Transverse colon (tissue), 4 donors: Measurements from ENCODE around the gene YTHDC2. TPM values are rescaled to one million over a fixed set of nuclear protein-coding genes. Genes with fewer than 3 reads are reported as not detected.

Source experiments
- DNase-seq: peaks from one replicate; pipeline ENCODE4 v3.0.0-alpha.2; 2019
- H3K27ac ChIP-seq, 4 donors: fragments of 200-600 bp; sonication (generic); 2 replicates each; pipeline ENCODE4 v1.5.1; 2016 to 2018; ENCODE audit warnings: inconsistent platforms in 4 of 4
- H3K27me3 ChIP-seq: fragments of 200-600 bp; sonication (generic); 2 replicates; pipeline ENCODE4 v1.5.1; 2017; ENCODE audit warnings: inconsistent platforms
- H3K36me3 ChIP-seq, 4 donors: fragments of 200-600 bp; sonication (generic); 2 replicates each; pipeline ENCODE4 v1.5.1; 2017 to 2019; ENCODE audit warnings: inconsistent platforms in 4 of 4
- H3K4me1 ChIP-seq, 4 donors: fragments of 200-600 bp; sonication (generic); 2 replicates each; pipeline ENCODE4 v1.5.1; 2017 to 2020; ENCODE audit warnings: inconsistent platforms in 4 of 4
- H3K4me3 ChIP-seq, 4 donors: fragments of 200-600 bp; sonication (generic); 1 replicate in 1 of 4; 2 replicates in 3 of 4; pipeline versions ENCODE4 v1.5.1 to v1.6.1; 2017 to 2019; ENCODE audit warnings: inconsistent platforms in 4 of 4
- H3K9me3 ChIP-seq, 2 donors: fragments of 200-600 bp; sonication (generic); 2 replicates each; pipeline ENCODE4 v1.5.1; 2017 to 2019; ENCODE audit warnings: inconsistent platforms in 2 of 2
- EP300 ChIP-seq: sonication (generic); formaldehyde crosslinking; IDR thresholded peaks from one replicate; pipeline ENCODE4 v1.6.1; 2017; ENCODE audit warnings: antibody characterized with exemption, low read depth
- POLR2A ChIP-seq: fragments of 450-650 bp; IDR thresholded peaks from one replicate; pipeline ENCODE4 v1.6.1; 2016; ENCODE audit warnings: antibody characterized with exemption, mild to moderate bottlenecking, moderate library complexity
- POLR2AphosphoS5 ChIP-seq, 3 donors: sonication (generic); formaldehyde crosslinking; IDR thresholded peaks; one replicate each; pipeline ENCODE4 v1.6.1; 2016; ENCODE audit warnings: antibody characterized with exemption in 3 of 3
- WGBS, 2 donors: methylation state at CpG; one replicate each; pipeline ENCODE4 v1.1.5; 2018; ENCODE audit warnings: low coverage in 1 of 2; 5-methylcytosine and 5-hydroxymethylcytosine counted together
- in situ Hi-C, 4 donors: fragments of 200-750 bp; cut with MboI; loops; one replicate each; pipeline versions ENCODE4 v1.15.0 to v1.15.1; 2017; ENCODE audit warnings: low sequenced_read_pairs in 3 of 4, low pct_ligation_motif_present in 1 of 4, low pct_unique_long_range_greater_than_20kb in 1 of 4
- intact Hi-C: fragments of 100-400 bp; cut with DNase I; formaldehyde crosslinking; loops from one replicate; pipeline ENCODE4 v1.15.1; 2023; ENCODE audit warnings: low total_unique reads
- total RNA-seq, 4 donors: library from RNA; depleted of rRNA; stranded (reverse); fragments of >200 nt; gene quantifications; one replicate each; pipeline ENCODE4 v1.1.0, GENCODE V29; 2016
- TF ChIP-seq, protein P1 (sequence below), 5 experiments: fragments of 200-600 bp in 3 of 5; fragments of 450-650 bp in 2 of 5; sonication (generic) in 3 of 5; IDR thresholded peaks; 1 replicate in 2 of 5; 2 replicates in 3 of 5; pipeline ENCODE4 v1.5.1; 2016 to 2017; ENCODE audit warnings: antibody characterized with exemption in 5 of 5, inconsistent platforms in 3 of 5, mild to moderate bottlenecking in 2 of 5, moderate library complexity in 1 of 5

YTHDC2 gene
- total RNA-seq, 4 donors from 2014 or later: 23.6 to 35.4 (median 27.6) TPM

DNA sequence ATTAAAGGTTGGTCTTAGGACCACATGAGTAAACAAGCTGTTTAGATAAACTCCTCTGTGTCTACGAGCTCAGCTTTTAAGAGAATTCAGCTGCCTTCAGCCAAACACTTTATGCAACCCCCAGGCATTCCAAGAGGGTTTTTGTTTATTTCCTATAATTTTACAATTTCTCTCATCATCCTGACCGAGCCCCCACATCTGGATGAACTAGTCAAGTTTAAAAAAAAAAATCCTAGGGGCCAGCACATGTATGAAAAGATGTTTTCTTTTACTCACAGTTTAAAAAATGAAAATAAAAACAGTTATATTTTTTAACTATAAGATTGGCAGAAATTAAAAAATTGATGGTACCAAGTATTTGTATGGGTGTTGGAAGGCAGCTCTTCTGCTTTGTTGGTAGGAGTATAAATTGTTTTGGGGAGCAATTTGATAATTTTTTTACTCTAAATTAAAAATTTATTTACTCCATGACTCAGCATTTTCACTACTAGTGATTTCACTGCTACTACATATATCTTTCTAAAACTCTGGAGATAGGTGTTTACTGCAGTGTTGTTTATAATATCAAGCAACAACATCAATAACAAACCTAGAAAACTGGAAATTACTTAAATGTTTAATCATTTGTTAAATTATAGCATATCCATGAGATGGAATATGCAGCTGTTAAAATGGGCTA is 18.1 kb downstream of the YTHDC2 start:
- in situ Hi-C loops: no loop called here
- 87 to 94% methylated on average over 2 of the region's 2 CpGs for WGBS, 2 donors

DNA sequence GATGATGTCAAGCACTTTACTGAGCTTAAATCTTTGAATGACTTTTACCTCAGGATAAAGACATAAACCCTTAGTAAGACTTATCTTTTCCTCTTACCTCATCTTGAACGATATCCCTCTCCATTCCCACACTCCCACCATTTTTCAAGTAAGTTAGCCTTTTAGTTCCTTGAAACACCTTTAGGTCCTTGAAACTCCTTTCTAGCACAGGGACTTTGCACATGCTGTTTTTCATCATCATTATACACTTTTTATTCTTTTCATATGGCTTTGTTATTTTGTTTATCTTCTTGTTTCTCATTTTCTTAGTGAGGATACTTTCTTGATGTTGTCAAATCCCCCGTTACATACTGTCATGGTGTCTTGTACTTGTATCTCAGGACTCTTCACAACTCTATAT is 24.8 kb downstream of the YTHDC2 start:
- H3K4me1 ChIP-seq: no peaks in the 10 kb centered on the region
- TF ChIP-seq, protein P1, sequence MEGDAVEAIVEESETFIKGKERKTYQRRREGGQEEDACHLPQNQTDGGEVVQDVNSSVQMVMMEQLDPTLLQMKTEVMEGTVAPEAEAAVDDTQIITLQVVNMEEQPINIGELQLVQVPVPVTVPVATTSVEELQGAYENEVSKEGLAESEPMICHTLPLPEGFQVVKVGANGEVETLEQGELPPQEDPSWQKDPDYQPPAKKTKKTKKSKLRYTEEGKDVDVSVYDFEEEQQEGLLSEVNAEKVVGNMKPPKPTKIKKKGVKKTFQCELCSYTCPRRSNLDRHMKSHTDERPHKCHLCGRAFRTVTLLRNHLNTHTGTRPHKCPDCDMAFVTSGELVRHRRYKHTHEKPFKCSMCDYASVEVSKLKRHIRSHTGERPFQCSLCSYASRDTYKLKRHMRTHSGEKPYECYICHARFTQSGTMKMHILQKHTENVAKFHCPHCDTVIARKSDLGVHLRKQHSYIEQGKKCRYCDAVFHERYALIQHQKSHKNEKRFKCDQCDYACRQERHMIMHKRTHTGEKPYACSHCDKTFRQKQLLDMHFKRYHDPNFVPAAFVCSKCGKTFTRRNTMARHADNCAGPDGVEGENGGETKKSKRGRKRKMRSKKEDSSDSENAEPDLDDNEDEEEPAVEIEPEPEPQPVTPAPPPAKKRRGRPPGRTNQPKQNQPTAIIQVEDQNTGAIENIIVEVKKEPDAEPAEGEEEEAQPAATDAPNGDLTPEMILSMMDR (IDR thresholded peaks at IDR 0.05): no peak
- no peak for TF ChIP-seq EP300
- TF ChIP-seq POLR2A: no peak
- TF ChIP-seq POLR2AphosphoS5 (IDR thresholded peaks at IDR 0.05): no peak
- peaks cover 0 to 33% (median 15%) of the 10 kb centered on the region in 4 donors for H3K36me3 ChIP-seq
- intact Hi-C loops (no loop called here), in situ Hi-C loops (no loop called here)
- 92% methylated on average over 2 of the region's 2 CpGs for WGBS, 2 donors
- H3K27ac ChIP-seq: no peak overlapping the region
- H3K9me3 ChIP-seq: no peaks in the 10 kb centered on the region
- DNase-seq: no peak
- H3K4me3 ChIP-seq: no peak overlapping the region
- H3K27me3 ChIP-seq: no peaks in the 10 kb centered on the region

More for the DNA sequence above, 18.1 kb downstream of the YTHDC2 start:
- DNase-seq: no peak
- Histone ChIP-seq H3K27me3 (no peaks in the 10 kb centered on the region), H3K9me3 (peaks cover 4 to 8% of the 10 kb centered on the region in 2 donors), H3K4me1 (no peaks in the 10 kb centered on the region), H3K4me3 (no peak overlapping the region), H3K36me3 (peaks cover 0 to 48% (median 17%) of the 10 kb centered on the region in 4 donors), H3K27ac (no peak overlapping the region)
- intact Hi-C loops: no loop called here
- TF ChIP-seq POLR2AphosphoS5 (IDR thresholded peaks at IDR 0.05) (no peak), POLR2A (no peak), EP300 (no peak)
- TF ChIP-seq, protein P1 (IDR thresholded peaks at IDR 0.05): no peak

DNA sequence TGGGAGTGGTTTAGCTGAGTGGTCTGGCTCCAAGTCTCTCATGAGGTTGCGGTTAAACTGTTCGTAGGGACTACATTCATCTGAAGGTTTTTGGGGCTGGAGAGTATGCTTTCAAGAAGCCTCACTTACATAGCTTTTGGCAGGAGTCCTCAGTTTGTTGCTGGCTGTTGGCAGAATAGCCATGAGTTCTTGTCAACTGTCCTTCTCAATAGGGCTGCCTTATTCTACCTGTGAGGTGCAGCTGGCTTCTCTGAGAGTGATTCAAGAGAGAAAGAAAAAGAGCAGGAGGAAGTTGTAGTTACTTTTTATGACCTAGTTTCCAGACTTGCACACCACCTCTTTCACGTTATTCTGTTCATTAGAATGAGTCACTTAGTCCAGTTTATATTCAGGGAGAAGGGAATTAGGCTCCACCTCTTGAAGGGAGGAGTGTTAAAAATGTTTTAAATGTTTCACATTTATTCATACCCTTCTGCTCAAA is 33.2 kb downstream of the YTHDC2 start:
- 55 to 56% methylated on average over 3 of the region's 3 CpGs for WGBS, 2 donors
- peaks cover 0 to 12% (median 0%) of the 10 kb centered on the region in 4 donors for H3K4me1 ChIP-seq
- H3K27me3 ChIP-seq: no peaks in the 10 kb centered on the region
- no peak for TF ChIP-seq EP300
- TF ChIP-seq POLR2AphosphoS5 (IDR thresholded peaks at IDR 0.05): no peak
- TF ChIP-seq, protein P1 (IDR thresholded peaks at IDR 0.05): no peak
- TF ChIP-seq POLR2A: no peak
- H3K4me3 ChIP-seq: no peak overlapping the region
- in situ Hi-C loops: no loop called here
- H3K27ac ChIP-seq: peak overlapping the region in 3 of 4 donors; percentile 3 to 50 (median 15)
- intact Hi-C loops: no loop called here
- DNase-seq: no peak
- H3K36me3 ChIP-seq: peaks cover 0 to 45% (median 16%) of the 10 kb centered on the region in 4 donors
- H3K9me3 ChIP-seq: no peaks in the 10 kb centered on the region

DNA sequence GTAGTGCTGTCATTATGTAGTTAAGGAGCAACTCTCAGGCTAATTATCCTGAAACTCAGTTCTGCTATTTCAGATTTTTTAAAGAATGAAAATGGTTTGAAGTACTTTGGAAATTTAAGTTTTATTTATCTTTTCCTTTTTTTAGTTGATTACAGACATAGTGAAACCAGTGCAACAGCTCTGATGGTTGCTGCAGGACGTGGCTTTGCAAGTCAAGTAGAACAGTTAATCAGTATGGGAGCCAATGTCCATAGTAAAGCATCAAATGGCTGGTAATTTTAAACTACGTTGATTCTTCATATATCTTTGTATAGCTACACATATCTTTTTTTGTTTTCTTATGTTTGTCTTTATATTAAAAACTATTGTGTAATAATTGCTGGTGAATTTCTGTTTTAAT is 34.9 kb downstream of the YTHDC2 start:
- intact Hi-C loops: no loop called here

More for the DNA sequence above, 34.9 kb downstream of the YTHDC2 start:
- no peak overlapping the region for H3K27ac ChIP-seq
- no peak overlapping the region for H3K4me3 ChIP-seq
- H3K36me3 ChIP-seq: peaks cover 0 to 44% (median 19%) of the 10 kb centered on the region in 4 donors
- no peaks in the 10 kb centered on the region for H3K27me3 ChIP-seq
- H3K4me1 ChIP-seq: peaks cover 0 to 12% (median 0%) of the 10 kb centered on the region in 4 donors
- 86 to 94% methylated on average over 2 of the region's 2 CpGs for WGBS, 2 donors
- H3K9me3 ChIP-seq: no peaks in the 10 kb centered on the region
- no peak for DNase-seq
- in situ Hi-C loops: no loop called here
- no peak for TF ChIP-seq POLR2A
- no peak for TF ChIP-seq POLR2AphosphoS5 (IDR thresholded peaks at IDR 0.05)
- TF ChIP-seq, protein P1 (IDR thresholded peaks at IDR 0.05): no peak
- no peak for TF ChIP-seq EP300
